ENCODE data around the gene RSBN1L.
"Not testable (repeated sequence)": the region's sequence is repeated elsewhere in the genome, so short reads cannot be mapped to it uniquely, and the experiment has no call there.

RSBN1L gene

GRCh38 chr7:77696057-77696642 lies at the start of gene RSBN1L:
Gene RSBN1L (plus strand): TSS chr7:77696459. CDS start chr7:77696470, 11 bp downstream.
- peak within 1 kb of the TSS; percentile 90 for H3K9ac ChIP-seq (ENCODE audit: insufficient read length)
- H3K36me3 ChIP-seq (ENCODE audit: insufficient read depth, low read length) = peaks cover 7% of the 10 kb centered on the region; the same call in 1 of the 2 replicates
- peak within 1 kb of the TSS; percentile 87 for H3K27ac ChIP-seq
- TF ChIP-seq EZH2 (IDR thresholded peaks at IDR 0.05) (no peak), POLR2AphosphoS5 (IDR thresholded peaks at IDR 0.05; ENCODE audit: borderline replicate concordance, low read depth, low read length) (peak; percentile 84; the same call in 1 of the 2 replicates), FOXP2 (optimal IDR thresholded peaks at IDR 0.05; ENCODE audit: control extremely low read depth, extremely low read length, insufficient read depth) (peak; percentile 52)
- peak; percentile 70 for DNase-seq (ENCODE audit: low read depth, low spot score)
- peak within 1 kb of the TSS; percentile 94 for H3K4me3 ChIP-seq
- H3K9me3 ChIP-seq (ENCODE audit: low read depth, low read length) = no peaks in the 10 kb centered on the region

DNA sequence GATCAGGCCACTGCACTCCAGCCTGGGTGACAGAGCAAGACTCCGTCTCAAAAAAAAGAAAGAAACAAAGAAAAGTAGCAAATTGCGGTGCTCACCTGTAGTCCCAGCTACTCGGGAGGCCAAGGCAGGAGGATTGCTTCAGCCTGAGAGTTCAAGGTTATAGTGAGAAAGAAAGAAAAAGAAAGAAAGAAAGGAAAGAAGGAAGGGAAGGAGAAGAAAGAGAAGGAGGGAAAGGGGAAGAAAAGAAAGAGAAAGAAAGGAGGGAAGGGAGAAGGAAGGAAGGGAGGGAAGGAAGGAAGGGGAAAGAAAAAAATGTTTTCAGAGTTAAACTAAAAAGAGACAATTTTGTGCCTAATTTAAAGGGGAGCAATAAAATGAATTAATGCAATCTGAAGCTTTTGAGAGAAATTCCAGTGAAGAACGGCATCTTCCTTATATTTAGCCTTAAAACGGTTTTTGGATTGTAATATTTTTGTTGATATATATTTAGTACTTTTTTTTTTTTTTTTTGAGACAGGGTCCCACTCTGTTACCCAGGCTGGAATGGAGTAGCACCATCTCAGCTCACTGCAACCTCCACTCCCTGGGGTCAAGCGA lies 47.4 kb upstream of the RSBN1L start:
- no peak overlapping the region for H3K4me3 ChIP-seq
- H3K9me3 ChIP-seq (ENCODE audit: low read depth, low read length) = no peaks in the 10 kb centered on the region
- no peak overlapping the region for H3K9ac ChIP-seq (ENCODE audit: insufficient read length)
- H3K27ac ChIP-seq = no peak overlapping the region
- TF ChIP-seq POLR2AphosphoS5 (IDR thresholded peaks at IDR 0.05; ENCODE audit: borderline replicate concordance, low read depth, low read length) (no peak), EZH2 (IDR thresholded peaks at IDR 0.05) (no peak)
- DNase-seq (ENCODE audit: low read depth, low spot score) = no peak
- H3K36me3 ChIP-seq (ENCODE audit: insufficient read depth, low read length) = no peaks in the 10 kb centered on the region; the same call in 1 of the 2 replicates

DNA sequence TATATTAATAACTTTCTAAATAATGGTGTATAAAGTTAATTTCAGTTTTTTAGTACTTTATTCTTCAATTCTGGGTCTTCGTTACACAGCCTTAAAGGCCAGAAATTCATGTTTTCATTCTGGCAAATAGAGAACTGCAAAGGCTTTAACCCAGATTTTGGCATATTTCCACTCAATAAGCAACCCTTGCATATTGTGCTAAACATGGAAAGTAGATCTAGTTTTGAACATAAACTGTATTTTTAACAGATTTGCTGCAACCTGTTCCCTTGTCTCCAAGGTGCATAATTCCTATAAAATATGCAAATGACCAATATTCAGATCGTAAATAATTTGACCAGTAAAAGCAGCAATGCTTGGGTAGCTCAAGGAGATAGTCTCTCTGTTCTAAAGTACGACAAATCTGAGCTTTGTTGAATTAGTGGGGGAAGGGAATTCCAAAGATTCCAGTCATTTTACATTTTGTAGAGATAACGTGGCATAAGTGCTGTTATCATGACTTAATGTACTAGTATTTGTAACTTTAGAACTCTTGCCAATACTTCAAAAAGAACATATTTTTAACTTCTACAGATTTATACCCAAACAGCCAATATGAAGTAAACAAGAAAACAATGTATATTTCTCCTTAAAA lies 46.4 kb upstream of the RSBN1L start:
- DNase-seq (ENCODE audit: low read depth, low spot score) = no peak
- H3K36me3 ChIP-seq (ENCODE audit: insufficient read depth, low read length) = no peaks in the 10 kb centered on the region; the same call in 1 of the 2 replicates

DNA sequence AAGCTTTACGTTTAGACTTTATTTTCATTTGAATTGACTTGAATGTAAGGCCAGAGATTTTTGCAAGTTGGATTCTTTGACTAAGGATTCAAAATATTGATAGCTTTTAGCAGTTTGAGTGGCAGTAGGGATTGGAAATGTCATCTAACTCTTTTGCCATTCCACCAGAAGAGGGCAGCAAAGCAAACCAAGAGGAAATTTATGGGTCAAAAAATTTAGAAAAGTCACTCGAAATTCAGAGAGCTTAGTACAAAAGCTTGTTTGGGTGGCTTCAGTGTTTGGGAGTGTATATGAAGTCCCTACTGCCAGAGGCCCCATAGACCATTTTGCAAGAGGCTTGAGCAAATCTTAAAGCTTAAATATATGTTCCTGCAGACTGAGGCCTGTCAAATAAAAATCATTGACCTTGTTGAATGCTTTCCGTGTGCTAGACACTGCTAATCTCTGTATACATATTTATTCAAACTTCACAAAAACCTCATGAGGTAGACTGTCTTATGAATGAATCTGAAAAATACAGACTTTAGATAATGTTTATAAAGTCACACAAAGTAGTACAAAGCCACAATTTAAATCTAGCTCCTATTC lies 44.6 kb upstream of the RSBN1L start:
- no peak overlapping the region for H3K9ac ChIP-seq (ENCODE audit: insufficient read length)
- TF ChIP-seq POLR2AphosphoS5 (IDR thresholded peaks at IDR 0.05; ENCODE audit: borderline replicate concordance, low read depth, low read length) = no peak
- no peak for TF ChIP-seq FOXP2 (optimal IDR thresholded peaks at IDR 0.05; ENCODE audit: control extremely low read depth, extremely low read length, insufficient read depth)
- no peak for TF ChIP-seq EZH2 (IDR thresholded peaks at IDR 0.05)
- no peak overlapping the region for H3K4me3 ChIP-seq
- DNase-seq (ENCODE audit: low read depth, low spot score) = peak; percentile 12
- H3K9me3 ChIP-seq (ENCODE audit: low read depth, low read length) = no peaks in the 10 kb centered on the region
- H3K27ac ChIP-seq = no peak overlapping the region
- H3K36me3 ChIP-seq (ENCODE audit: insufficient read depth, low read length) = no peaks in the 10 kb centered on the region

More for the DNA sequence above, 46.4 kb upstream of the RSBN1L start:
- no peak overlapping the region for H3K4me3 ChIP-seq
- TF ChIP-seq POLR2AphosphoS5 (IDR thresholded peaks at IDR 0.05; ENCODE audit: borderline replicate concordance, low read depth, low read length) = no peak
- no peaks in the 10 kb centered on the region for H3K9me3 ChIP-seq (ENCODE audit: low read depth, low read length)
- 0 out of 2 replicates have a peak overlapping the region, but pooled peaks have one; percentile 28 for H3K27ac ChIP-seq
- no peak overlapping the region for H3K9ac ChIP-seq (ENCODE audit: insufficient read length)

DNA sequence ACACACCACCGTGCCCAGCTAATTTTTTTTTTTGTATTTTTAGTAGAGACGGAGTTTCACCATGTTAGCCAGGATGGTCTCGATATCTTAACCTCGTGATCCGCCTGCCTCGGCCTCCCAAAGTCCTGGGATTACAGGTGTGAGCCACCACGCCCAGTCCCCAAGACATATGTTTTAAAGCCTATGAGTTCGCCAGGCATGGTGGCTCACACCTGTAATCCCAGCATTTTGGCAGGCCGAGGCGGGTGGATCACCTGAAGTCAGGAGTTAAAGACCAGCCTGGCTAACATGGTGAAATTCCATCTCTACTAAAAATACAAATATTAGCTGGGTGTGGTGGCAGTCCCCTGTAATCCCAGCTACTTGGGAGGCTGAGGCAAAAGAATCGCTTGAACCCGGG lies 43.4 kb upstream of the RSBN1L start:
- not testable (repeated sequence) for H3K4me3 ChIP-seq; DNase-seq (ENCODE audit: low read depth, low spot score); H3K36me3 ChIP-seq (ENCODE audit: insufficient read depth, low read length); H3K9me3 ChIP-seq (ENCODE audit: low read depth, low read length); H3K27ac ChIP-seq; H3K9ac ChIP-seq (ENCODE audit: insufficient read length)

- H3K36me3 ChIP-seq (ENCODE audit: insufficient read depth, low read length) = no peaks in the 10 kb centered on the region
Observed at GRCh38 chr7:77653572-77653971, 42.7 kb upstream of the RSBN1L start.

GRCh38 chr7:77655356-77655755 lies 40.9 kb upstream of the RSBN1L start:
- no peak overlapping the region for H3K9ac ChIP-seq (ENCODE audit: insufficient read length)
- no peak for TF ChIP-seq EZH2 (IDR thresholded peaks at IDR 0.05)
- no peak for TF ChIP-seq POLR2AphosphoS5 (IDR thresholded peaks at IDR 0.05; ENCODE audit: borderline replicate concordance, low read depth, low read length)
- no peak for TF ChIP-seq FOXP2 (optimal IDR thresholded peaks at IDR 0.05; ENCODE audit: control extremely low read depth, extremely low read length, insufficient read depth)
- no peak overlapping the region for H3K4me3 ChIP-seq
- no peak overlapping the region for H3K27ac ChIP-seq
- no peak for DNase-seq (ENCODE audit: low read depth, low spot score)
- H3K36me3 ChIP-seq (ENCODE audit: insufficient read depth, low read length) = no peaks in the 10 kb centered on the region
- H3K9me3 ChIP-seq (ENCODE audit: low read depth, low read length) = no peaks in the 10 kb centered on the region

More at GRCh38 chr7:77653572-77653971, 42.7 kb upstream of the RSBN1L start:
- Histone ChIP-seq H3K27ac (no peak overlapping the region), H3K4me3 (no peak overlapping the region), H3K9ac (ENCODE audit: insufficient read length) (no peak overlapping the region), H3K9me3 (ENCODE audit: low read depth, low read length) (no peaks in the 10 kb centered on the region)
- no peak for DNase-seq (ENCODE audit: low read depth, low spot score)
- TF ChIP-seq EZH2 (IDR thresholded peaks at IDR 0.05) = no peak
- no peak for TF ChIP-seq FOXP2 (optimal IDR thresholded peaks at IDR 0.05; ENCODE audit: control extremely low read depth, extremely low read length, insufficient read depth)
- no peak for TF ChIP-seq POLR2AphosphoS5 (IDR thresholded peaks at IDR 0.05; ENCODE audit: borderline replicate concordance, low read depth, low read length)

GRCh38 chr7:77655836-77656455 lies 40.3 kb upstream of the RSBN1L start:
- no peak for DNase-seq (ENCODE audit: low read depth, low spot score)
- no peak for TF ChIP-seq POLR2AphosphoS5 (IDR thresholded peaks at IDR 0.05; ENCODE audit: borderline replicate concordance, low read depth, low read length)
- TF ChIP-seq FOXP2 (optimal IDR thresholded peaks at IDR 0.05; ENCODE audit: control extremely low read depth, extremely low read length, insufficient read depth) = no peak
- TF ChIP-seq EZH2 (IDR thresholded peaks at IDR 0.05) = no peak
- no peaks in the 10 kb centered on the region for H3K36me3 ChIP-seq (ENCODE audit: insufficient read depth, low read length)
- H3K27ac ChIP-seq = no peak overlapping the region
- H3K9ac ChIP-seq (ENCODE audit: insufficient read length) = no peak overlapping the region
- no peak overlapping the region for H3K4me3 ChIP-seq
- no peaks in the 10 kb centered on the region for H3K9me3 ChIP-seq (ENCODE audit: low read depth, low read length)

All from SK-N-MC (cell line).